K562 (cell line): ENCODE measurements around the gene SLC13A3. TPM values are rescaled to one million over a fixed set of nuclear protein-coding genes. Genes with fewer than 3 reads are reported as not detected.

Experiments used
- ATAC-seq: fragments of 200-7000 bp; cut with Tn5 transposase; 3 replicates; pipeline ENCODE4 v1.9.1; 2020; ENCODE audit warnings: moderate library complexity
- BruUV-seq: library from RNA; stranded (reverse); fragments of 400-500 nt; replicated peaks from 2 replicates; lab custom pipeline; 2021; lab: Mats Ljungman, UMichigan
- CTCF ChIA-PET: fragments of 300-600 bp; formaldehyde crosslinking; extraction: SDS; loops from one replicate; lab custom pipeline; 2021; ENCODE audit warnings: low intra/inter-chr PET ratio; lab: Yijun Ruan, JAX
- POLR2A ChIA-PET: fragments of 300-600, 350-650 bp; sonication (Branson Sonifier 250); formaldehyde crosslinking; extraction: SDS; loops from one replicate; lab custom pipeline; 2021; ENCODE audit warnings: antibody characterized with exemption, inconsistent platforms; lab: Yijun Ruan, JAX
- DNase-seq, 4 experiments: peaks; one replicate each; pipeline versions ENCODE4 v3.0.0 to v3.0.0-alpha.2; 2011 to 2018; ENCODE audit warnings: low spot score in 3 of 4, mixed read lengths in 3 of 4; ENCODE audit errors: extremely low read depth in 1 of 4
- FAIRE-seq: peaks from 2 replicates; lab custom pipeline; 2011; peaks lifted over from hg19 to GRCh38; lab: Jason Lieb, UNC
- H2AFZ ChIP-seq: 2 replicates; pipeline ENCODE4 v1.6.0; 2011; ENCODE audit warnings: low read depth, low read length, control low read depth, inconsistent platforms
- H3K27ac ChIP-seq: fragments of 200-600 bp; 3 replicates; pipeline ENCODE4 v1.8.0; 2011; ENCODE audit warnings: low read depth, mild to moderate bottlenecking, control low read depth, inconsistent platforms, low read length, moderate library complexity, mixed read lengths; ENCODE audit errors: extremely low read depth
- H3K27me3 ChIP-seq, 2 experiments: fragments of 300-600 bp in 1 of 2; 2 replicates in 1 of 2; 3 replicates in 1 of 2; pipeline versions ENCODE4 v1.6.0 to v1.8.0; 2011; ENCODE audit warnings: inconsistent platforms in 2 of 2, low read length in 2 of 2, mild to moderate bottlenecking in 1 of 2, mixed read lengths in 1 of 2, moderate library complexity in 1 of 2; ENCODE audit not compliant: control insufficient read depth in 2 of 2, insufficient read depth in 2 of 2
- H3K36me3 ChIP-seq: fragments of 300-600 bp; 3 replicates; pipeline ENCODE4 v1.8.0; 2011; ENCODE audit warnings: mild to moderate bottlenecking, low read length, inconsistent platforms; ENCODE audit not compliant: control insufficient read depth, insufficient read depth
- H3K4me1 ChIP-seq, 2 experiments: fragments of 200-600 bp in 1 of 2; replicated peaks in 1 of 2; 2 replicates in 1 of 2; 3 replicates in 1 of 2; pipeline versions ENCODE4 v1.5.1 to v1.8.0; 2011; ENCODE audit warnings: inconsistent platforms in 2 of 2, low read length in 2 of 2, mild to moderate bottlenecking in 1 of 2, mixed read lengths in 1 of 2, moderate library complexity in 1 of 2; ENCODE audit not compliant: control insufficient read depth in 2 of 2, insufficient read depth in 2 of 2
- H3K4me2 ChIP-seq: 2 replicates; pipeline ENCODE4 v1.6.1; 2011; ENCODE audit warnings: low read length, control low read depth, inconsistent platforms, mixed read lengths; ENCODE audit not compliant: insufficient read depth
- H3K4me3 ChIP-seq: fragments of 200-600 bp; sonication (generic), shearing (Covaris generic); 2 replicates; pipeline ENCODE4 v1.5.1; 2016; ENCODE audit warnings: control low read depth, inconsistent platforms
- H3K79me2 ChIP-seq: fragments of 200-600 bp; 3 replicates; pipeline ENCODE4 v1.8.0; 2011; ENCODE audit warnings: low read length, inconsistent platforms; ENCODE audit not compliant: control insufficient read depth, insufficient read depth
- H3K9ac ChIP-seq, 2 experiments: 2 replicates each; pipeline versions ENCODE4 v1.6.0 to v1.6.1; 2011; ENCODE audit warnings: low read depth in 2 of 2, low read length in 2 of 2, control low read depth in 1 of 2, inconsistent platforms in 1 of 2, mild to moderate bottlenecking in 1 of 2, mixed read lengths in 1 of 2; ENCODE audit not compliant: insufficient read depth in 1 of 2
- H3K9me1 ChIP-seq: one replicate; pipeline ENCODE4 v1.6.0; 2011; ENCODE audit warnings: inconsistent platforms, mild to moderate bottlenecking, low read length, moderate library complexity; ENCODE audit not compliant: control insufficient read depth, insufficient read depth
- H3K9me3 ChIP-seq: replicated peaks from 2 replicates; pipeline ENCODE4 v1.5.1; 2011; ENCODE audit warnings: low read depth, low read length, inconsistent platforms; ENCODE audit not compliant: control insufficient read depth, insufficient read depth
- H4K20me1 ChIP-seq: replicated peaks from 2 replicates; pipeline ENCODE4 v1.6.1; 2011; ENCODE audit warnings: low read length, inconsistent platforms, mixed read lengths; ENCODE audit not compliant: control insufficient read depth, insufficient read depth
- BMI1 ChIP-seq: fragments of 150-350 bp; IDR thresholded peaks from 2 replicates; pipeline ENCODE4 v1.6.1; 2014; ENCODE audit warnings: low read length
- CCNT2 ChIP-seq: IDR thresholded peaks from 2 replicates; pipeline ENCODE4 v1.6.1; 2011; ENCODE audit warnings: borderline replicate concordance, low read depth, mild to moderate bottlenecking, moderate library complexity, mixed read lengths, low read length; ENCODE audit not compliant: insufficient read length; ENCODE audit errors: extremely low read depth
- CEBPB ChIP-seq: fragments of 450-650 bp; IDR thresholded peaks from 2 replicates; pipeline ENCODE4 v1.6.1; 2016; ENCODE audit warnings: missing genetic modification characterization, missing compliant biosample characterization
- FOS ChIP-seq: IDR thresholded peaks from 3 replicates; pipeline ENCODE4 v1.6.1; 2011; ENCODE audit not compliant: insufficient read length; ENCODE audit errors: extremely low read depth
- HCFC1 ChIP-seq: IDR thresholded peaks from 2 replicates; pipeline ENCODE4 v1.6.1; 2012; ENCODE audit warnings: low read depth, low read length, improper control_type of control experiment
- MAZ ChIP-seq, 2 experiments: fragments of 450-650 bp in 1 of 2; sonication (generic) in 1 of 2; formaldehyde crosslinking; IDR thresholded peaks in 1 of 2; conservative IDR thresholded peaks in 1 of 2; 2 replicates each; pipeline versions ENCODE4 v1.4.0 to v1.5.0; 2020; ENCODE audit warnings: mild to moderate bottlenecking in 1 of 2, missing genetic modification reagents in 1 of 2
- MEIS2 ChIP-seq: fragments of 450-650 bp; IDR thresholded peaks from 2 replicates; pipeline ENCODE4 v1.6.1; 2014; ENCODE audit warnings: mild to moderate bottlenecking; ENCODE audit not compliant: partially characterized antibody
- NFYB ChIP-seq: IDR thresholded peaks from 2 replicates; pipeline ENCODE4 v1.6.1; 2011; ENCODE audit warnings: mild to moderate bottlenecking, moderate library complexity; ENCODE audit not compliant: insufficient read length; ENCODE audit errors: extremely low read depth
- NR2C1 ChIP-seq, 2 experiments: fragments of 450-650 bp; IDR thresholded peaks; 2 replicates each; pipeline ENCODE4 v1.6.1; 2017; ENCODE audit warnings: mild to moderate bottlenecking in 2 of 2, antibody characterized with exemption in 1 of 2, inconsistent platforms in 1 of 2, missing compliant biosample characterization in 1 of 2, missing genetic modification characterization in 1 of 2
- PHB2 ChIP-seq: fragments of 450-650 bp; IDR thresholded peaks from 2 replicates; pipeline ENCODE4 v1.6.1; 2017; ENCODE audit warnings: low read depth
- RAD51 ChIP-seq: fragments of 450-650 bp; IDR thresholded peaks from 2 replicates; pipeline ENCODE4 v1.7.1; 2016; ENCODE audit warnings: low read depth, mild to moderate bottlenecking, borderline replicate concordance
- SMARCB1 ChIP-seq: IDR thresholded peaks from 2 replicates; pipeline ENCODE4 v1.6.1; 2011; ENCODE audit warnings: improper control_type of control experiment, low read depth; ENCODE audit not compliant: insufficient read length
- SREBF2 ChIP-seq: sonication (generic); formaldehyde crosslinking; IDR thresholded peaks from 2 replicates; pipeline ENCODE4 v1.4.0; 2020; ENCODE audit warnings: mild to moderate bottlenecking, missing genetic modification reagents
- TBP ChIP-seq: optimal IDR thresholded peaks from 2 replicates; pipeline ENCODE3; 2011; ENCODE audit warnings: low read depth, low read length, improper control_type of control experiment
- TFE3 ChIP-seq: fragments of 450-650 bp; formaldehyde crosslinking; IDR thresholded peaks from 2 replicates; pipeline ENCODE4 v1.4.0; 2020; ENCODE audit warnings: mild to moderate bottlenecking, mixed read lengths
- USF1 ChIP-seq: sonication (generic); formaldehyde crosslinking; IDR thresholded peaks from 2 replicates; pipeline ENCODE4 v1.9.0; 2022; ENCODE audit warnings: mild to moderate bottlenecking, missing genetic modification reagents
- USF2 ChIP-seq: sonication (generic); formaldehyde crosslinking; IDR thresholded peaks from 2 replicates; pipeline ENCODE4 v1.5.0; 2020; ENCODE audit warnings: missing genetic modification reagents
- WGBS: fragments of 100-300 bp; shearing (Covaris generic); methylation state at CpG from one replicate; pipeline ENCODE4 v1.1.6; 2016; ENCODE audit warnings: low coverage, mixed read lengths; ENCODE audit not compliant: insufficient coverage; ENCODE audit errors: missing lambda C conversion rate; 5-methylcytosine and 5-hydroxymethylcytosine counted together
- in situ Hi-C: fragments of 300-500 bp; cut with MboI; formaldehyde crosslinking; loops from 4 replicates; pipeline ENCODE4 v1.15.0; 2018; ENCODE audit warnings: inconsistent platforms, mixed read lengths
- intact Hi-C: fragments of 100-400 bp; cut with micrococcal nuclease; formaldehyde crosslinking; loops from 2 replicates; pipeline ENCODE4 v1.14.2; 2022
- polyA plus RNA-seq, 8 experiments: library from polyadenylated mRNA; depleted of rRNA in 4 of 8; stranded (reverse) in 5 of 8; unstranded in 3 of 8; fragments of >200 nt; fragmentation: Nextera tagmentation in 2 of 8; fragmentation: Illumina TruSeq in 1 of 8; extraction: Ambion mirVana in 2 of 8; extraction: Trizol in 1 of 8; gene quantifications; 2 replicates each; pipeline versions ENCODE4 v1.2.1 to v1.2.3, GENCODE V29; 2011 to 2014; ENCODE audit warnings: inconsistent platforms in 1 of 8, missing spikeins in 1 of 8
- total RNA-seq, 7 experiments: library from RNA; depleted of rRNA in 6 of 7; stranded (reverse); fragments of >200 nt in 6 of 7; fragmentation: Illumina TruSeq in 2 of 7; extraction: Trizol in 2 of 7; gene quantifications; 2 replicates each; pipeline versions ENCODE4 v1.2.1 to v1.2.3, GENCODE V29; 2011 to 2021; ENCODE audit warnings: low replicate concordance in 1 of 7

SLC13A3 gene
- total and polyA plus RNA-seq, 9 of the 15 experiments (the other 6 are each of a cell fraction or from before 2014, with no cell fraction given) = 5.5 to 16.4 (median 8.5) TPM

- ATAC-seq = peak; percentile 69
- intact Hi-C loops (no loop called here), in situ Hi-C loops (no loop called here)
- BruUV-seq = no TSS peak
- ChIA-PET CTCF (no interaction called here), POLR2A (no interaction called here)
- Histone ChIP-seq H3K4me1 (peaks cover 0 to 14% of the 10 kb centered on the region in 2 experiments; a peak in 1 of 5 replicates), H3K4me2 (no peak overlapping the region), H3K9ac (no peak overlapping the region), H3K4me3 (no peak overlapping the region), H3K36me3 (no peaks in the 10 kb centered on the region), H3K9me1 (no peaks in the 10 kb centered on the region), H2AFZ (no peak overlapping the region), H3K27me3 (peaks cover 9 to 50% of the 10 kb centered on the region in 2 experiments; a peak in 4 of 5 replicates), H3K9me3 (no peaks in the 10 kb centered on the region), H3K27ac (no peak overlapping the region), H4K20me1 (no peaks in the 10 kb centered on the region), H3K79me2 (no peaks in the 10 kb centered on the region)
- FAIRE-seq = peak; percentile 67
- peak; percentile 12 to 74 (median 61) for DNase-seq
- 3% methylated on average over 3 of the region's 3 CpGs for WGBS
- TF ChIP-seq TBP (no peak), NR2C1 (IDR thresholded peaks at IDR 0.05) (no peak), NR2C1 (tag; IDR thresholded peaks at IDR 0.05) (no peak), CEBPB (no peak), HCFC1 (no peak), SREBF2 (CRISPR knock-in tag) (no peak), CCNT2 (no peak), MEIS2 (no peak), NFYB (peak; percentile 82), RAD51 (peak; percentile 80), PHB2 (no peak), MAZ (CRISPR knock-in tag; conservative IDR thresholded peaks at IDR 0.05 in 1 of 2, IDR thresholded peaks at IDR 0.05 in 1 of 2) (no peak), FOS (peak; percentile 37), TFE3 (peak; percentile 41), USF1 (CRISPR knock-in tag) (peak; percentile 85), USF2 (CRISPR knock-in tag) (peak; percentile 85), BMI1 (no peak), SMARCB1 (no peak)
Observed at GRCh38 chr20:46546298-46546697, 105.0 kb downstream of the SLC13A3 start.
